Right forelimb (tissue), 1 donor: ENCODE measurements around the gene HACD3.
"Not testable (repeated sequence)": the region's sequence is repeated elsewhere in the genome, so short reads cannot be mapped to it uniquely, and the experiment has no call there.

ENCODE experiments used
- DNase-seq: peaks from one replicate; pipeline ENCODE4 v3.0.0-alpha.2; 2018

HACD3 gene

GRCh38 chr15:65550681-65551098 lies 20.4 kb downstream of the HACD3 start:
- DNase-seq: no peak

- no peak for DNase-seq
These were observed 20.9 kb downstream of the HACD3 start for GRCh38 chr15:65551183-65551582.

DNA sequence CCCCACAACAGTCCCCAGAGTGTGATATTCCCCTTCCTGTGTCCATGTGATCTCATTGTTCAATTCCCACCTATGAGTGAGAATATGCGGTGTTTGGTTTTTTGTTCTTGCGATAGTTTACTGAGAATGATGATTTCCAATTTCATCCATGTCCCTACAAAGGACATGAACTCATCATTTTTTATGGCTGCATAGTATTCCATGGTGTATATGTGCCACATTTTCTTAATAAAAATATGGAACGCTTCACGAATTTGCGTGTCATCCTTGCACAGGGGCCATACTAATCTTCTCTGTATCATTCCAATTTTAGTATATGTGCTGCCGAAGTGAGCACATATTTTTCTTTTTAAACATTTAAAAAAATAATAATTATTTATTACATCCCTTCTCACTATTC lies 22.6 kb downstream of the HACD3 start:
- not testable (repeated sequence) for DNase-seq

GRCh38 chr15:65553691-65554090 lies 23.4 kb downstream of the HACD3 start:
- DNase-seq: no peak

- no peak for DNase-seq
These were observed 26.4 kb downstream of the HACD3 start for GRCh38 chr15:65556622-65557021.

GRCh38 chr15:65558336-65558735 lies 28.1 kb downstream of the HACD3 start:
- DNase-seq: no peak

GRCh38 chr15:65558997-65559760 lies 28.9 kb downstream of the HACD3 start:
- no peak for DNase-seq

DNA sequence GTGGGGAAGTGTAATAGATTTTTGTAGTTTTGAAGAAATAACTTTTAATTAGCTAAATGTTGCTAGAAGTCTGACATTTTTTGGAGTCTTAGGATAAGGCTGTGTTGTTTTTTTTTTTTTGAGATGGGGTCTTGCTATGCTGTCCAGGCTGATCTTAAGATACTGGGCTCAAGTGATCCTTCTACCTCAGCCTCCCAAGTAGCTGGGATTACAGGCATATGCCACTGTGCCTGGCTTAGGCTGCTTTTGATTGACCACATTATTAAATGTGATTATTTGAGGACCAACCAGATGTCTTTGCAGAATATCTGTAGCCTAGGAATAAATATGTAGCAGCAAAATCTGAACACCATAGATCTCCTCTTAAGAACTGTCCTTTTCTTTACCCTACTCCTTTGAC lies 29.7 kb downstream of the HACD3 start:
- DNase-seq: no peak

GRCh38 chr15:65561934-65562333 lies 31.7 kb downstream of the HACD3 start:
- no peak for DNase-seq

- DNase-seq: no peak
These were observed 39.5 kb downstream of the HACD3 start for GRCh38 chr15:65569728-65570127.

GRCh38 chr15:65571971-65572370 lies 41.7 kb downstream of the HACD3 start:
- no peak for DNase-seq

DNA sequence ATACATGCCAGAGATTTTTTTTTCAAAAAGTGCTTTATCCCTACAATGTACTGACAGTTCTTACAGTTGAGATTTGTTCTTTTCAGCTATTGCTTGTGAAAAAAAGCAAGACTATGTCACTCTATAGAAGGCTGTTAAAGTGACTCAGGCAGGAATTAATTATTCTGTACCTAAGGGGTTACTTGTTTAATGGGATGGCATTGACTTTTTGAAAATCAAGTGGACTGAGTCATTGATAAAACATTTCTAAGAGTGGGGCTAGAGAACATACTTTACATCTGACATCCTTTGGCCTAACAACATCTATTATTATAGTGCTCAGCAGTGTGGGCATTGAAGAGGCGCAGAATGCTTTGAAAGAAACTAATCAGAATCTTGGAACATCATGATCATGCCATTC lies 46.4 kb downstream of the HACD3 start:
- DNase-seq: no peak

- no peak for DNase-seq
These were observed 47.1 kb downstream of the HACD3 start for GRCh38 chr15:65577129-65577996.

- no peak for DNase-seq
These were observed 48.9 kb downstream of the HACD3 start for GRCh38 chr15:65578904-65579728.

DNA sequence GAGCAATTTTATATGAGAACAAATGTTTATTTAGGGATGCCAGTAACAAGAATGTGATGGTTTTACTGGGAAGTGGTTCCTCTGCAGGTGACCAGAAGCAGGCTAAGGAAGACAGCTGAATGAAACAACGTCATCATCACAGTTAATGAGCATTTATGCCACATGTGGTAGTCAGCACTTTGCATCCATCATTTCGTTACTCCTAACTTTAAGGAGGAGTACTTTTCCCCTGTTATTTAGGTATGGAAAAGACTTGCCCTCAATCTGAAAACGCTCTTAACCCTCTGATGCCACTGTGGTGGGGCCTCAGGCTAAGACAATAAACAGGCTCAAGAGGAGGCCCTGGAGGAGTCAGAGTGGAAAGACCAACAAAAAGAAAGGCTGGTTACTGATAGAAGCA lies 49.5 kb downstream of the HACD3 start:
- no peak for DNase-seq

- no peak for DNase-seq
These were observed 50.0 kb downstream of the HACD3 start for GRCh38 chr15:65580287-65580686.

- no peak for DNase-seq
These were observed 53.4 kb downstream of the HACD3 start for GRCh38 chr15:65583701-65584100.

- DNase-seq: no peak
These were observed 54.0 kb downstream of the HACD3 start for GRCh38 chr15:65584241-65584640.

DNA sequence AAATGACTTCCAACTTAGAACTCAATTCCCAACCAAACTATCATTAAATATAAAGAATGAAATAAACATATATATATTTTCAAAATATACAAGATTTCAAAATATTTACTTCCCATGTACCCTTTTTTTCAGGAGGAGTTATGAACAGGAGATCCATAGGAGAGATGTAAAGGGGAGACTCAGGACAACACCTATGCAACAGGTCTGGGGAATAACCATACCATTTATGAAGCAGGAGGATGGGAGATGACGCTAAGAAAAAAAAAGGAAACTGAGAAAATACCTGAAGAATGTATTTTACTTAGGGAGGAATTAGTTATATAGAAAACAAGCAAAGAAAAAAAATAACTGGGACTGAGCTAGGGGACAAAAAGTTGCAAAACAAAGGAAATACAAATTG lies 56.8 kb downstream of the HACD3 start:
- no peak for DNase-seq

GRCh38 chr15:65595960-65596359 lies 65.7 kb downstream of the HACD3 start:
- no peak for DNase-seq

GRCh38 chr15:65598468-65598867 lies 68.2 kb downstream of the HACD3 start:
- no peak for DNase-seq

DNA sequence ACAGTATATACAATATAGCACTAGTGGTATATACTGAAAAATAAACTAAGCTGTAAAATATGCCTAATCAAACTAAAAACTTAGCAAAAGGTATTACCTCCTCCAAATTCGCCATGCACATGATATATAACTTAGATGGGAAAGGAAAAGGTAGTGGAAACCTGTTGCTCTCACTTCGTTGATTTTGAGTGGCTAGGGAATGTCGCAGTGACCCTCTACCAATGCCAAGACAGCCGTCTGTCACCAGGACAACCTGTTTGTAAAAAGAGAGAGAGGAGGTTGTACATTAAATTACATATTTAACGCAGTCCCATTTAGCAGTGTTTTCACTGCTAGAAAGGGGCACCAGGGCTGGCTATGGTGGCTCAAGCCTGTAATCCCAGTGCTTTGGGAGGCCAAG lies 69.4 kb downstream of the HACD3 start:
- no peak for DNase-seq

DNA sequence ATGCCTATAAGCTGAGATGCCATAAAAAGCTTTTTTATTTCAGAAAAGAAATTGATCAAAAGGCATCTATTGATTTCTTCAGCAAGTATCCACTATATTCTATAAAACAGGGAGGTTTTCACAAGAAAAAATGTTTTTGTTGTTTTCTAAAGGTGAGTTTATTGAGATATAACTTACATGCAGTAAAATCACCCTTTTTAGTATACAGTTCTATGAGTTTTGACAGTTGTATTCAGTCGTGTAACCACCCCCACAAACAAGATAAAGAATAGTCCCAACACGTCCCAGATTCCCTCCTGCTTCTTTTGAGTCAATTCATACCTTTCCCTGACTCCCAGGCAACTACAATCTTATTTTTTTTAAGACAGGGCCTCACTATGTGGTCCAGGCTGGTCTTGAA lies 72.9 kb downstream of the HACD3 start:
- DNase-seq: no peak
